OCI-LY1 (cell line): ENCODE measurements around the gene KRTAP13-2.
A peak's percentile ranks its signal among the peaks of the same experiment; 100 is the strongest.

Experiments used
- H2AFZ ChIP-seq: fragments of 200-600 bp; sonication (generic), shearing (Covaris generic); 2 replicates; pipeline ENCODE4 v1.6.0; 2014; ENCODE audit warnings: antibody characterized with exemption, mild to moderate bottlenecking, low read length
- H3F3A ChIP-seq: fragments of 200-600 bp; sonication (generic), shearing (Covaris generic); 2 replicates; pipeline ENCODE4 v1.6.0; 2014; ENCODE audit warnings: mild to moderate bottlenecking, antibody characterized with exemption, low read length, moderate library complexity; ENCODE audit not compliant: insufficient read depth
- H3K27ac ChIP-seq: fragments of 200-600 bp; sonication (generic); 2 replicates; pipeline ENCODE4 v1.5.1; 2014; ENCODE audit warnings: low read length, mixed run types, mild to moderate bottlenecking, low read depth; ENCODE audit not compliant: poor library complexity, severe bottlenecking
- H3K27me3 ChIP-seq: fragments of 200-600 bp; sonication (generic); 2 replicates; pipeline ENCODE4 v1.6.0; 2014; ENCODE audit warnings: antibody characterized with exemption, mild to moderate bottlenecking, low read length, moderate library complexity; ENCODE audit not compliant: insufficient read depth
- H3K36me3 ChIP-seq: fragments of 200-600 bp; sonication (generic); 2 replicates; pipeline ENCODE4 v1.6.1; 2014; ENCODE audit warnings: mild to moderate bottlenecking, antibody characterized with exemption, low read length, moderate library complexity, mixed read lengths; ENCODE audit not compliant: insufficient read depth
- H3K4me1 ChIP-seq: fragments of 200-600 bp; sonication (generic); 2 replicates; pipeline ENCODE4 v1.5.1; 2014; ENCODE audit warnings: mild to moderate bottlenecking, low read length, moderate library complexity; ENCODE audit not compliant: insufficient read depth, severe bottlenecking
- H3K4me2 ChIP-seq: fragments of 200-600 bp; sonication (generic), shearing (Covaris generic); 2 replicates; pipeline ENCODE4 v1.6.1; 2014; ENCODE audit warnings: low read length
- H3K4me3 ChIP-seq: fragments of 200-600 bp; sonication (generic); 2 replicates; pipeline ENCODE4 v1.5.1; 2014; ENCODE audit warnings: low read length, low read depth, mild to moderate bottlenecking, mixed read lengths; ENCODE audit not compliant: poor library complexity, severe bottlenecking
- H3K79me2 ChIP-seq: fragments of 200-600 bp; shearing (Covaris generic); 2 replicates; pipeline ENCODE4 v1.6.1; 2016; ENCODE audit warnings: mixed run types, low read length, mixed read lengths; ENCODE audit not compliant: insufficient read depth
- H3K9ac ChIP-seq: fragments of 200-600 bp; sonication (generic), shearing (Covaris generic); 2 replicates; pipeline ENCODE4 v1.6.1; 2014; ENCODE audit warnings: mild to moderate bottlenecking, low read length, mixed read lengths
- H3K9me2 ChIP-seq: fragments of 200-600 bp; sonication (generic), shearing (Covaris generic); 2 replicates; pipeline ENCODE4 v1.6.1; 2014; ENCODE audit warnings: low read depth, mild to moderate bottlenecking, low read length, mixed read lengths
- H3K9me3 ChIP-seq: fragments of 200-600 bp; shearing (Covaris generic); 2 replicates; pipeline ENCODE4 v1.6.1; 2014; ENCODE audit warnings: low read length, mixed read lengths
- H4K20me1 ChIP-seq: fragments of 200-600 bp; sonication (generic), shearing (Covaris generic); 2 replicates; pipeline ENCODE4 v1.6.0; 2016; ENCODE audit warnings: mild to moderate bottlenecking, low read length; ENCODE audit not compliant: insufficient read depth
- CTCF ChIP-seq: fragments of 200-600 bp; sonication (generic), shearing (Covaris generic); IDR thresholded peaks from 2 replicates; pipeline ENCODE4 v1.5.1; 2017; ENCODE audit warnings: mild to moderate bottlenecking, antibody characterized with exemption, low read length, moderate library complexity, mixed read lengths
- EZH2 ChIP-seq: fragments of 200-600 bp; sonication (generic), shearing (Covaris generic); IDR thresholded peaks from 2 replicates; pipeline ENCODE4 v1.8.0; 2017; ENCODE audit warnings: borderline replicate concordance, mixed run types, mild to moderate bottlenecking, antibody characterized with exemption, low read length, moderate library complexity, mixed read lengths

Gene KRTAP13-2

GRCh38 chr21:30372139-30372770 lies at the start of gene KRTAP13-2:
TSS of gene KRTAP13-2 (minus strand) at chr21:30372271. CDS start at chr21:30372213, 58 bp downstream.
- Histone ChIP-seq H3K9me3 (no peaks in the 10 kb centered on the region), H3K27ac (no peak within 1 kb of the TSS), H3K4me1 (no peaks in the 10 kb centered on the region), H2AFZ (no peak within 1 kb of the TSS), H3K9ac (no peak within 1 kb of the TSS), H3K27me3 (no peaks in the 10 kb centered on the region), H3K79me2 (no peaks in the 10 kb centered on the region), H4K20me1 (no peaks in the 10 kb centered on the region), H3K4me3 (no peak within 1 kb of the TSS), H3K9me2 (no peaks in the 10 kb centered on the region), H3K4me2 (no peak within 1 kb of the TSS), H3F3A (no peaks in the 10 kb centered on the region), H3K36me3 (no peaks in the 10 kb centered on the region)
- TF ChIP-seq EZH2 (no peak), CTCF (no peak)

GRCh38 chr21:30415993-30416392 lies 43.9 kb upstream of the KRTAP13-2 start:
- no peak overlapping the region for H3K9ac ChIP-seq
- H3K79me2 ChIP-seq: no peaks in the 10 kb centered on the region
- no peaks in the 10 kb centered on the region for H3K4me1 ChIP-seq
- no peak overlapping the region for H2AFZ ChIP-seq
- no peaks in the 10 kb centered on the region for H3F3A ChIP-seq
- no peak overlapping the region for H3K4me2 ChIP-seq
- no peaks in the 10 kb centered on the region; the same call in 1 of the 2 replicates for H3K36me3 ChIP-seq
- no peaks in the 10 kb centered on the region for H3K27me3 ChIP-seq
- H3K4me3 ChIP-seq: no peak overlapping the region
- TF ChIP-seq EZH2 (no peak), CTCF (no peak)
- H3K27ac ChIP-seq: no peak overlapping the region
- H4K20me1 ChIP-seq: no peaks in the 10 kb centered on the region
- H3K9me3 ChIP-seq: no peaks in the 10 kb centered on the region
- H3K9me2 ChIP-seq: no peaks in the 10 kb centered on the region

- Histone ChIP-seq H2AFZ (peak overlapping the region; percentile 41; the same call in 1 of the 2 replicates), H3K9ac (no peak overlapping the region)
Measured at GRCh38 chr21:30408782-30409494, 36.9 kb upstream of the KRTAP13-2 start.

More at GRCh38 chr21:30408782-30409494, 36.9 kb upstream of the KRTAP13-2 start:
- no peaks in the 10 kb centered on the region for H3K79me2 ChIP-seq
- no peaks in the 10 kb centered on the region for H3K9me3 ChIP-seq
- no peaks in the 10 kb centered on the region for H3K27me3 ChIP-seq
- H4K20me1 ChIP-seq: no peaks in the 10 kb centered on the region
- no peaks in the 10 kb centered on the region for H3K36me3 ChIP-seq
- peak overlapping the region; percentile 67 for H3K4me2 ChIP-seq
- no peaks in the 10 kb centered on the region for H3K9me2 ChIP-seq
- TF ChIP-seq EZH2: no peak
- peak; percentile 79 for TF ChIP-seq CTCF
- no peak overlapping the region for H3K27ac ChIP-seq
- H3K4me1 ChIP-seq: peaks cover 4% of the 10 kb centered on the region
- H3F3A ChIP-seq: no peaks in the 10 kb centered on the region
- peak overlapping the region; percentile 43 for H3K4me3 ChIP-seq
